GM12891 (cell line): ENCODE results near the gene PARD6A.

Source experiments
- PAX5 ChIP-seq: IDR thresholded peaks from 2 replicates; pipeline ENCODE4 v1.6.1; 2011; ENCODE audit warnings: low read length, moderate library complexity, mild to moderate bottlenecking; ENCODE audit not compliant: insufficient read depth, severe bottlenecking
- POLR2A ChIP-seq: IDR thresholded peaks from 2 replicates; pipeline ENCODE4 v1.6.1; 2011; ENCODE audit warnings: low read depth, low read length, control low read depth
- POLR2AphosphoS5 ChIP-seq: IDR thresholded peaks from 2 replicates; pipeline ENCODE4 v1.6.1; 2011; ENCODE audit warnings: low read depth, low read length, control low read depth
- POU2F2 ChIP-seq: IDR thresholded peaks from 2 replicates; pipeline ENCODE4 v1.6.1; 2011; ENCODE audit warnings: low read depth, mild to moderate bottlenecking, control low read depth, low read length, moderate library complexity
- SPI1 ChIP-seq: IDR thresholded peaks from 2 replicates; pipeline ENCODE4 v1.6.1; 2011; ENCODE audit warnings: low read depth, low read length, control low read depth
- TAF1 ChIP-seq: IDR thresholded peaks from 2 replicates; pipeline ENCODE4 v1.6.1; 2011; ENCODE audit warnings: low read depth, low read length, control low read depth

DNA sequence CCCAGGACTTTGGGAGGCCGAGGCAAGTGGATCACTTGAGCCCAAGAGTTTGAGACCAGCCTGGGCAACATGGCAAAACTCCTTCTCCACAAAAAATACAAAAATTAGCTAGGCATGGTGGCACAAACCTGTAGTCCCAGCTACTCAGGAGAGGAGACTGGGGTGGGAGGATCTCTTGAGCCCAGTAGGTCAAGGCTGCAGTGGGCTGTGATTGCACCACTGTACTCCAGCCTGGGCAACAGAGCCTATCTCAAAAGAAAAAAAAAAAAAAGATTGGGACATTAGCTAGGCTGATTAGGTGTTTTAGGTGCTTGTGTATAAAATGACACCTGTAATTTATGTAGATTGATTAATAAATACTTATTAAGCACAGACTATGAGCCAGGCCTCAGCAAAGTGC is 48.3 kb downstream of the PARD6A start:
- TF ChIP-seq POLR2A (no peak), POLR2AphosphoS5 (no peak), POU2F2 (no peak), TAF1 (no peak), SPI1 (no peak), PAX5 (no peak)
